ENCODE data around the gene C12orf75. TPM values are rescaled to one million over a fixed set of nuclear protein-coding genes. Genes with fewer than 3 reads are reported as not detected.

The C12orf75 gene
- total RNA-seq = 334 and 368 TPM in 2 replicates

GRCh38 chr12:105330283-105330930, at the start of gene C12orf75:
Gene C12orf75, plus strand, starts transcription at chr12:105330691. Its CDS starts 201 bp downstream, at chr12:105330892.

Other genes starting within 250 kb of the C12orf75 start
- 80.8 and 105 TPM in 2 replicates for gene ALDH1L2, start 246.2 kb upstream of the C12orf75 start, total RNA-seq
- 35.7 and 44.8 TPM in 2 replicates for gene WASHC4, start 223.0 kb upstream of the C12orf75 start, total RNA-seq
- gene APPL2, start 94.5 kb upstream of the C12orf75 start, total RNA-seq = 36.9 and 44.8 TPM in 2 replicates

Data from myometrial cell (primary cell).